ENCODE data around the gene HOXC10. TPM values are rescaled to one million over a fixed set of nuclear protein-coding genes. Genes with fewer than 3 reads are reported as not detected.

HOXC10 gene
- total RNA-seq, 4 donors from 2014 or later = 1.3 to 12.4 (median 3.2) TPM; not detected in 1

- DNase-seq = no peak
- intact Hi-C loops (cut with DNase I; ENCODE audit: low total_unique reads) = no loop called here
- Histone ChIP-seq H3K4me3 (no peak overlapping the region), H3K4me1 (no peaks in the 10 kb centered on the region), H3K27ac (no peak overlapping the region), H3K9me3 (no peaks in the 10 kb centered on the region), H3K36me3 (no peaks in the 10 kb centered on the region), H3K27me3 (peaks cover 12 to 85% of the 10 kb centered on the region in 2 donors)
- TF ChIP-seq CTCF (IDR thresholded peaks at IDR 0.05) = no peak
- TF ChIP-seq POLR2A (IDR thresholded peaks at IDR 0.05) = no peak
Observed at GRCh38 chr12:53948650-53949593, 36.0 kb upstream of the HOXC10 start.

- no peaks in the 10 kb centered on the region for H3K4me1 ChIP-seq
- no peaks in the 10 kb centered on the region for H3K36me3 ChIP-seq
- H3K27ac ChIP-seq = no peak overlapping the region
- TF ChIP-seq POLR2A (IDR thresholded peaks at IDR 0.05) = no peak
- H3K9me3 ChIP-seq = no peaks in the 10 kb centered on the region
- intact Hi-C loops (cut with DNase I; ENCODE audit: low total_unique reads) = no loop called here
- H3K27me3 ChIP-seq = peaks cover 17 to 85% of the 10 kb centered on the region in 2 donors
- H3K4me3 ChIP-seq = no peak overlapping the region
- DNase-seq = no peak
Observed at GRCh38 chr12:53949631-53950436, 35.1 kb upstream of the HOXC10 start.

GRCh38 chr12:53950437-53950773, 34.5 kb upstream of the HOXC10 start:
- intact Hi-C loops (cut with DNase I; ENCODE audit: low total_unique reads) = no loop called here
- TF ChIP-seq CTCF (IDR thresholded peaks at IDR 0.05) = no peak
- TF ChIP-seq POLR2A (IDR thresholded peaks at IDR 0.05) = no peak
- H3K9me3 ChIP-seq = no peaks in the 10 kb centered on the region

GRCh38 chr12:53950789-53951576, 34.0 kb upstream of the HOXC10 start:
- peak in 1 of 2 donors; percentile 11 for DNase-seq
- no peak overlapping the region for H3K4me3 ChIP-seq
- intact Hi-C loops (cut with DNase I; ENCODE audit: low total_unique reads) = no loop called here

More at GRCh38 chr12:53950437-53950773, 34.5 kb upstream of the HOXC10 start:
- no peak for DNase-seq
- no peak overlapping the region for H3K4me3 ChIP-seq
- no peak overlapping the region for H3K27ac ChIP-seq
- no peaks in the 10 kb centered on the region for H3K4me1 ChIP-seq
- no peaks in the 10 kb centered on the region for H3K36me3 ChIP-seq
- peaks cover 21 to 82% of the 10 kb centered on the region in 2 donors for H3K27me3 ChIP-seq

More at GRCh38 chr12:53950789-53951576, 34.0 kb upstream of the HOXC10 start:
- H3K27me3 ChIP-seq = peaks cover 26 to 81% of the 10 kb centered on the region in 2 donors
- no peaks in the 10 kb centered on the region for H3K36me3 ChIP-seq
- H3K4me1 ChIP-seq = no peaks in the 10 kb centered on the region
- no peaks in the 10 kb centered on the region for H3K9me3 ChIP-seq
- H3K27ac ChIP-seq = no peak overlapping the region
- TF ChIP-seq CTCF (IDR thresholded peaks at IDR 0.05) (no peak), POLR2A (IDR thresholded peaks at IDR 0.05) (no peak)
